GM04504 (cell line): ENCODE measurements around the gene NR4A1.
A peak's percentile ranks its signal among the peaks of the same experiment; 100 is the strongest.

Experiments
- DNase-seq: peaks from one replicate; pipeline ENCODE4 v3.0.0-alpha.2; 2012; ENCODE audit warnings: low read depth

Gene NR4A1

GRCh38 chr12:52018433-52019112, 32.7 kb upstream of the NR4A1 start:
- no peak for DNase-seq

- no peak for DNase-seq
These were observed 32.0 kb upstream of the NR4A1 start for GRCh38 chr12:52019113-52019770.

- no peak for DNase-seq
These were observed 30.5 kb upstream of the NR4A1 start for GRCh38 chr12:52020539-52021336.

- DNase-seq, result no peak
These were observed 28.4 kb upstream of the NR4A1 start for GRCh38 chr12:52022841-52023181.

- DNase-seq, result no peak
These were observed 27.9 kb upstream of the NR4A1 start for GRCh38 chr12:52023182-52023975.

GRCh38 chr12:52023976-52024688, 27.1 kb upstream of the NR4A1 start:
- DNase-seq, result no peak

GRCh38 chr12:52024845-52025230, 26.4 kb upstream of the NR4A1 start:
- DNase-seq, result no peak

- DNase-seq, result no peak
These were observed 25.0 kb upstream of the NR4A1 start for GRCh38 chr12:52026263-52026662.

GRCh38 chr12:52027085-52027843, 24.0 kb upstream of the NR4A1 start:
- DNase-seq, result no peak

- no peak for DNase-seq
These were observed 21.6 kb upstream of the NR4A1 start for GRCh38 chr12:52029685-52030084.

GRCh38 chr12:52032446-52032803, 18.8 kb upstream of the NR4A1 start:
- no peak for DNase-seq

- DNase-seq, result peak; percentile 90
These were observed 18.3 kb upstream of the NR4A1 start for GRCh38 chr12:52032804-52033445.

GRCh38 chr12:52033446-52034140, 17.6 kb upstream of the NR4A1 start:
- DNase-seq, result no peak

- DNase-seq, result no peak
These were observed 16.1 kb upstream of the NR4A1 start for GRCh38 chr12:52035190-52035589.

- no peak for DNase-seq
These were observed 15.3 kb upstream of the NR4A1 start for GRCh38 chr12:52035926-52036325.

- peak; percentile 66 for DNase-seq
These were observed 14.6 kb upstream of the NR4A1 start for GRCh38 chr12:52036587-52037171.

- DNase-seq, result no peak
These were observed 13.9 kb upstream of the NR4A1 start for GRCh38 chr12:52037248-52037861.

- no peak for DNase-seq
These were observed 12.8 kb upstream of the NR4A1 start for GRCh38 chr12:52038447-52038846.

GRCh38 chr12:52041035-52041434, 10.2 kb upstream of the NR4A1 start:
- no peak for DNase-seq
